ENCODE measurements around the gene TMEM237.

- TF ChIP-seq CTCF (conservative IDR thresholded peaks at IDR 0.05): no peak
- TF ChIP-seq ZFX (IDR thresholded peaks at IDR 0.05): no peak
Measured at GRCh38 chr2:201628545-201628944, 14.8 kb downstream of the TMEM237 start.

All from C4-2B (cell line).